HepG2 (cell line): ENCODE results near the gene VAMP5. TPM values are rescaled to one million over a fixed set of nuclear protein-coding genes. Genes with fewer than 3 reads are reported as not detected.

ENCODE experiments used
- BCL6 ChIP-seq: IDR thresholded peaks from 2 replicates; pipeline ENCODE4 v1.6.1; 2016; ENCODE audit warnings: missing genetic modification reagents, missing compliant biosample characterization
- CERS6 ChIP-seq: sonication (generic); formaldehyde crosslinking; IDR thresholded peaks from 2 replicates; pipeline ENCODE4 v1.5.0; 2020; ENCODE audit warnings: missing genetic modification reagents
- FOXJ3 ChIP-seq: sonication (generic); formaldehyde crosslinking; IDR thresholded peaks from 2 replicates; pipeline ENCODE4 v1.4.0; 2020; ENCODE audit warnings: missing genetic modification reagents, mild to moderate bottlenecking, borderline replicate concordance
- KDM4B ChIP-seq: sonication (generic); formaldehyde crosslinking; IDR thresholded peaks from 2 replicates; pipeline ENCODE4 v1.4.0; 2020; ENCODE audit warnings: missing genetic modification reagents
- MYC ChIP-seq: sonication (generic); formaldehyde crosslinking; IDR thresholded peaks from 2 replicates; pipeline ENCODE4 v1.9.0; 2021; ENCODE audit warnings: missing genetic modification reagents, borderline replicate concordance
- NR2F1 ChIP-seq, 2 experiments: fragments of 450-650 bp in 1 of 2; formaldehyde crosslinking in 1 of 2; IDR thresholded peaks; 2 replicates each; pipeline versions ENCODE4 v1.5.0 to v1.6.1; 2016 to 2020; ENCODE audit warnings: mild to moderate bottlenecking in 1 of 2, missing compliant biosample characterization in 1 of 2, missing genetic modification reagents in 1 of 2, moderate library complexity in 1 of 2
- PAXIP1 ChIP-seq: sonication (generic); formaldehyde crosslinking; conservative IDR thresholded peaks from 2 replicates; pipeline ENCODE4 v1.4.0; 2020; ENCODE audit warnings: mild to moderate bottlenecking, missing genetic modification reagents, moderate library complexity
- PHF5A ChIP-seq: IDR thresholded peaks from one replicate; pipeline ENCODE4 v1.6.1; 2018; ENCODE audit warnings: low read depth, missing genetic modification reagents; ENCODE audit not compliant: unreplicated experiment
- POGZ ChIP-seq: sonication (generic); formaldehyde crosslinking; IDR thresholded peaks from 2 replicates; pipeline ENCODE4 v1.4.0; 2020; ENCODE audit warnings: mild to moderate bottlenecking, missing genetic modification reagents
- POLR2A ChIP-seq, 2 experiments: IDR thresholded peaks; 2 replicates each; pipeline ENCODE4 v1.6.1; 2011; ENCODE audit warnings: low read depth in 2 of 2, low read length in 2 of 2, mild to moderate bottlenecking in 1 of 2, moderate library complexity in 1 of 2; ENCODE audit not compliant: insufficient read depth in 1 of 2
- SSRP1 ChIP-seq: IDR thresholded peaks from 2 replicates; pipeline ENCODE4 v1.6.1; 2016; ENCODE audit warnings: control low read depth
- ZBTB4 ChIP-seq: sonication (generic); formaldehyde crosslinking; IDR thresholded peaks from 2 replicates; pipeline ENCODE4 v1.4.0; 2020; ENCODE audit warnings: missing genetic modification reagents, mild to moderate bottlenecking, borderline replicate concordance
- ZNF232 ChIP-seq: sonication (generic); formaldehyde crosslinking; IDR thresholded peaks from 2 replicates; pipeline ENCODE4 v1.4.0; 2020; ENCODE audit warnings: missing genetic modification reagents, borderline replicate concordance
- ZNF44 ChIP-seq: sonication (generic); formaldehyde crosslinking; IDR thresholded peaks from 2 replicates; pipeline ENCODE4 v1.5.1; 2020; ENCODE audit warnings: mild to moderate bottlenecking, missing genetic modification reagents
- ZNF609 ChIP-seq: sonication (generic); formaldehyde crosslinking; IDR thresholded peaks from 2 replicates; pipeline ENCODE4 v1.4.0; 2020; ENCODE audit warnings: mild to moderate bottlenecking, missing genetic modification reagents, borderline replicate concordance
- polyA plus RNA-seq, 8 experiments: library from polyadenylated mRNA; depleted of rRNA in 3 of 8; stranded (reverse) in 7 of 8; unstranded in 1 of 8; fragments of >200 nt; fragmentation: Illumina TruSeq in 4 of 8; extraction: Trizol in 4 of 8; gene quantifications; 2 replicates each; pipeline versions ENCODE4 v1.2.1 to v1.2.3, GENCODE V29; 2011 to 2016; ENCODE audit warnings: low read depth in 4 of 8, missing spikeins in 1 of 8, mixed read lengths in 1 of 8; ENCODE audit not compliant: insufficient read depth in 1 of 8
- total RNA-seq, 5 experiments: library from RNA; depleted of rRNA; stranded (reverse); fragments of >200 nt; fragmentation: Illumina TruSeq; extraction: Trizol; gene quantifications; 2 replicates each; pipeline ENCODE4 v1.2.3, GENCODE V29; 2016; ENCODE audit warnings: low read depth in 1 of 5

Gene VAMP5
- total and polyA plus RNA-seq, 2 of the 13 experiments (the other 11 are each of a cell fraction or from before 2014, with no cell fraction given), result 7.2 to 56.7 TPM

GRCh38 chr2:85583667-85584353, 421 bp upstream of the VAMP5 start (continued):
- no peak for TF ChIP-seq CERS6 (CRISPR knock-in tag)
- peak; percentile 17; the same call in 1 of the 2 replicates for TF ChIP-seq KDM4B
- peak; percentile 16 to 52; a peak in 3 of 4 replicates for TF ChIP-seq POLR2A (IDR thresholded peaks at IDR 0.05; ENCODE audit: insufficient read depth in 1 of 2, low read depth in 2 of 2, low read length in 2 of 2)
- no peak for TF ChIP-seq NR2F1 (CRISPR knock-in tag; IDR thresholded peaks at IDR 0.05)
- peak; percentile 43; the same call in 1 of the 2 replicates for TF ChIP-seq ZNF609
- TF ChIP-seq MYC (CRISPR knock-in tag), result 0 out of 2 replicates have a peak, but pooled peaks have one; percentile 31
- TF ChIP-seq POGZ (CRISPR knock-in tag), result 0 out of 2 replicates have a peak, but pooled peaks have one; percentile 5
- TF ChIP-seq ZNF44 (CRISPR knock-in tag), result peak; percentile 47; the same call in 1 of the 2 replicates
- peak; percentile 50; the same call in 1 of the 2 replicates for TF ChIP-seq SSRP1
- peak; percentile 17; the same call in 1 of the 2 replicates for TF ChIP-seq BCL6 (CRISPR knock-in tag)
- no peak for TF ChIP-seq PHF5A (CRISPR knock-in tag)
- peak; percentile 66; the same call in 1 of the 2 replicates for TF ChIP-seq ZNF232 (CRISPR knock-in tag)
- peak; percentile 49; the same call in 1 of the 2 replicates for TF ChIP-seq PAXIP1 (CRISPR knock-in tag)
- peak; percentile 54; the same call in 1 of the 2 replicates for TF ChIP-seq ZBTB4
- TF ChIP-seq FOXJ3 (CRISPR knock-in tag), result 0 out of 2 replicates have a peak, but pooled peaks have one; percentile 32
